HepG2 (cell line): ENCODE data around the gene SH3BGRL2. TPM values are rescaled to one million over a fixed set of nuclear protein-coding genes. Genes with fewer than 3 reads are reported as not detected.

Experiments used
- ATAC-seq: fragments of 200-7000 bp; cut with Tn5 transposase; 3 replicates; pipeline ENCODE4 v1.9.1; 2020; ENCODE audit warnings: mild to moderate bottlenecking, moderate library complexity
- BruUV-seq: library from RNA; stranded (reverse); fragments of 400-500 nt; replicated peaks from 2 replicates; lab custom pipeline; 2021; lab: Mats Ljungman, UMichigan
- CTCF ChIA-PET: fragments of 300-600 bp; formaldehyde crosslinking; extraction: SDS; loops from one replicate; lab custom pipeline; 2021; ENCODE audit warnings: low total read pairs, inconsistent platforms, low intra/inter-chr PET ratio; lab: Yijun Ruan, JAX
- POLR2A ChIA-PET: fragments of 350-600 bp; sonication (Branson Sonifier 250); formaldehyde crosslinking; loops from one replicate; lab custom pipeline; 2020; ENCODE audit warnings: antibody characterized with exemption, inconsistent platforms; lab: Yijun Ruan, JAX
- DNase-seq: peaks from one replicate; pipeline ENCODE4 v3.0.0-alpha.2; 2015; ENCODE audit warnings: low spot score
- FAIRE-seq: peaks from 3 replicates; lab custom pipeline; 2011; peaks lifted over from hg19 to GRCh38; lab: Jason Lieb, UNC
- H2AFZ ChIP-seq: one replicate; pipeline ENCODE4 v1.6.1; 2011; ENCODE audit warnings: low read length, inconsistent platforms
- H3K27ac ChIP-seq: fragments of 300-600 bp; 3 replicates; pipeline ENCODE4 v1.8.0; 2011; ENCODE audit warnings: mixed run types, mild to moderate bottlenecking, mixed read lengths, low read length, inconsistent platforms; ENCODE audit not compliant: insufficient read depth; ENCODE audit errors: extremely low read length
- H3K27me3 ChIP-seq, 2 experiments: fragments of 200-600 bp in 1 of 2; 2 replicates in 1 of 2; 3 replicates in 1 of 2; pipeline versions ENCODE4 v1.6.0 to v1.8.0; 2011; ENCODE audit warnings: low read length in 2 of 2, mild to moderate bottlenecking in 2 of 2, moderate library complexity in 2 of 2, inconsistent platforms in 1 of 2; ENCODE audit not compliant: insufficient read depth in 2 of 2, control insufficient read depth in 1 of 2
- H3K36me3 ChIP-seq, 2 experiments: fragments of 200-600 bp in 1 of 2; replicated peaks in 1 of 2; 2 replicates in 1 of 2; 3 replicates in 1 of 2; pipeline versions ENCODE4 v1.5.1 to v1.8.0; 2011; ENCODE audit warnings: low read length in 2 of 2, inconsistent platforms in 1 of 2; ENCODE audit not compliant: insufficient read depth in 2 of 2, control insufficient read depth in 1 of 2
- H3K4me1 ChIP-seq: 2 replicates; pipeline ENCODE4 v1.5.1; 2012; ENCODE audit warnings: low read length, inconsistent platforms; ENCODE audit not compliant: insufficient read depth
- H3K4me2 ChIP-seq: 2 replicates; pipeline ENCODE4 v1.6.0; 2011; ENCODE audit warnings: low read depth, low read length, inconsistent platforms
- H3K4me3 ChIP-seq, 3 experiments: fragments of 200-600 bp in 1 of 3; sonication (generic), shearing (Covaris generic) in 1 of 3; replicated peaks in 1 of 3; 2 replicates each; pipeline ENCODE4 v1.5.1; 2011 to 2016; ENCODE audit warnings: low read length in 3 of 3, inconsistent platforms in 2 of 3, low read depth in 2 of 3, mild to moderate bottlenecking in 2 of 3, control low read depth in 1 of 3, mixed read lengths in 1 of 3; ENCODE audit not compliant: insufficient read depth in 1 of 3
- H3K79me2 ChIP-seq: one replicate; pipeline ENCODE4 v1.6.1; 2011; ENCODE audit warnings: low read length, inconsistent platforms; ENCODE audit not compliant: insufficient read depth
- H3K9ac ChIP-seq: 2 replicates; pipeline ENCODE4 v1.6.0; 2011; ENCODE audit warnings: mild to moderate bottlenecking, low read depth, low read length, inconsistent platforms; ENCODE audit not compliant: insufficient read depth
- H3K9me3 ChIP-seq: 2 replicates; pipeline ENCODE4 v1.5.1; 2012; ENCODE audit warnings: mild to moderate bottlenecking, low read length
- H4K20me1 ChIP-seq: 2 replicates; pipeline ENCODE4 v1.6.0; 2011; ENCODE audit warnings: inconsistent platforms, mild to moderate bottlenecking, low read length, moderate library complexity; ENCODE audit not compliant: insufficient read depth
- GPN1 ChIP-seq: sonication (generic); formaldehyde crosslinking; IDR thresholded peaks from 2 replicates; pipeline ENCODE4 v1.5.1; 2020; ENCODE audit warnings: missing genetic modification reagents, borderline replicate concordance
- NR2F6 ChIP-seq, 2 experiments: IDR thresholded peaks; 2 replicates each; pipeline ENCODE4 v1.6.1; 2016; ENCODE audit warnings: antibody characterized with exemption in 1 of 2, mild to moderate bottlenecking in 1 of 2
- RBM39 ChIP-seq: fragments of 200-400 bp; formaldehyde crosslinking; IDR thresholded peaks from one replicate; pipeline ENCODE4 v1.6.1; 2018; ENCODE audit warnings: antibody characterized with exemption, mild to moderate bottlenecking, low read depth, low read length; ENCODE audit not compliant: poor library complexity, severe bottlenecking
- SETDB1 ChIP-seq: sonication (generic); formaldehyde crosslinking; IDR thresholded peaks from 2 replicates; pipeline ENCODE4 v1.5.1; 2020; ENCODE audit warnings: missing genetic modification reagents, mild to moderate bottlenecking, borderline replicate concordance
- SNAPC2 ChIP-seq: sonication (generic); formaldehyde crosslinking; IDR thresholded peaks from 2 replicates; pipeline ENCODE4 v1.8.1; 2022; ENCODE audit warnings: mild to moderate bottlenecking, missing genetic modification reagents
- SOX13 ChIP-seq, 3 experiments: fragments of 450-650 bp in 1 of 3; sonication (generic) in 1 of 3; formaldehyde crosslinking in 1 of 3; IDR thresholded peaks in 2 of 3; conservative IDR thresholded peaks in 1 of 3; 2 replicates each; pipeline versions ENCODE4 v1.5.0 to v1.6.1; 2016 to 2020; ENCODE audit warnings: antibody characterized with exemption in 1 of 3, mild to moderate bottlenecking in 1 of 3, missing compliant biosample characterization in 1 of 3, missing genetic modification reagents in 1 of 3, moderate library complexity in 1 of 3
- SP140L ChIP-seq: sonication (generic); formaldehyde crosslinking; IDR thresholded peaks from 2 replicates; pipeline ENCODE4 v1.4.0; 2020; ENCODE audit warnings: missing genetic modification reagents, borderline replicate concordance
- ZNF629 ChIP-seq: sonication (generic); formaldehyde crosslinking; conservative IDR thresholded peaks from 2 replicates; pipeline ENCODE4 v1.5.0; 2020; ENCODE audit warnings: missing genetic modification reagents
- ZNF703 ChIP-seq: sonication (generic); formaldehyde crosslinking; IDR thresholded peaks from 2 replicates; pipeline ENCODE4 v1.5.1; 2020; ENCODE audit warnings: missing genetic modification reagents, mild to moderate bottlenecking, moderate library complexity, borderline replicate concordance
- WGBS: methylation state at CpG from one replicate; pipeline ENCODE4 v1.1.6; 2017; ENCODE audit warnings: low lambda C conversion rate; 5-methylcytosine and 5-hydroxymethylcytosine counted together
- in situ Hi-C: cut with HindIII; loops from 2 replicates; pipeline ENCODE4 v1.10.0; 2017; ENCODE audit warnings: low pct_unique_long_range_greater_than_20kb; ENCODE audit not compliant: extremely low pct_ligation_motif_present
- intact Hi-C: fragments of 100-400 bp; cut with micrococcal nuclease; formaldehyde crosslinking; loops from one replicate; pipeline ENCODE4 v1.10.0; 2022; ENCODE audit not compliant: unreplicated experiment
- polyA plus RNA-seq, 8 experiments: library from polyadenylated mRNA; depleted of rRNA in 3 of 8; stranded (reverse) in 7 of 8; unstranded in 1 of 8; fragments of >200 nt; fragmentation: Illumina TruSeq in 4 of 8; extraction: Trizol in 4 of 8; gene quantifications; 2 replicates each; pipeline versions ENCODE4 v1.2.1 to v1.2.3, GENCODE V29; 2011 to 2016; ENCODE audit warnings: low read depth in 4 of 8, missing spikeins in 1 of 8, mixed read lengths in 1 of 8; ENCODE audit not compliant: insufficient read depth in 1 of 8
- total RNA-seq, 5 experiments: library from RNA; depleted of rRNA; stranded (reverse); fragments of >200 nt; fragmentation: Illumina TruSeq; extraction: Trizol; gene quantifications; 2 replicates each; pipeline ENCODE4 v1.2.3, GENCODE V29; 2016; ENCODE audit warnings: low read depth in 1 of 5

The SH3BGRL2 gene
- total and polyA plus RNA-seq, 2 of the 13 experiments (the other 11 are each of a cell fraction or from before 2014, with no cell fraction given) = 10.9 to 28.8 TPM

DNA sequence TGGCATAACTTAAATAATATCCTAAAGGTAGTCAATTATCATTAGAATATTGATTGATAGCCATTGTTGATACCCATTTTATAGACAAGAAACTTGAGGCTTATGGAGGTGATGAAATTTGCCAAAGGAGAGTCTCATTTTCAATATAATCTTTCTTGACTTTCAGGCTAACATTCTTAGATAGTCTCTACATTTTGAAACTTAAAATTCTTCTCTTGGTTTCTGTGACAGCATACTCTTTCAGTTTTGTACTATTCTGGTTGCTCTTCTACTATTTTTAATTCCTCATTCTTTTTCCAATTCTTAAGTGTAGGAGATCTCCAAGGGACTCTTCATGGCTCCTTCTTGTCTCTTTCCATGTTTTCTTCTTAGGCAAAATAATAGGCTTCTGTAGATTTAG, 3.7 kb upstream of the SH3BGRL2 start:
- POLR2A ChIA-PET = no interaction called here
- ATAC-seq = no peak
- CTCF ChIA-PET = no interaction called here

DNA sequence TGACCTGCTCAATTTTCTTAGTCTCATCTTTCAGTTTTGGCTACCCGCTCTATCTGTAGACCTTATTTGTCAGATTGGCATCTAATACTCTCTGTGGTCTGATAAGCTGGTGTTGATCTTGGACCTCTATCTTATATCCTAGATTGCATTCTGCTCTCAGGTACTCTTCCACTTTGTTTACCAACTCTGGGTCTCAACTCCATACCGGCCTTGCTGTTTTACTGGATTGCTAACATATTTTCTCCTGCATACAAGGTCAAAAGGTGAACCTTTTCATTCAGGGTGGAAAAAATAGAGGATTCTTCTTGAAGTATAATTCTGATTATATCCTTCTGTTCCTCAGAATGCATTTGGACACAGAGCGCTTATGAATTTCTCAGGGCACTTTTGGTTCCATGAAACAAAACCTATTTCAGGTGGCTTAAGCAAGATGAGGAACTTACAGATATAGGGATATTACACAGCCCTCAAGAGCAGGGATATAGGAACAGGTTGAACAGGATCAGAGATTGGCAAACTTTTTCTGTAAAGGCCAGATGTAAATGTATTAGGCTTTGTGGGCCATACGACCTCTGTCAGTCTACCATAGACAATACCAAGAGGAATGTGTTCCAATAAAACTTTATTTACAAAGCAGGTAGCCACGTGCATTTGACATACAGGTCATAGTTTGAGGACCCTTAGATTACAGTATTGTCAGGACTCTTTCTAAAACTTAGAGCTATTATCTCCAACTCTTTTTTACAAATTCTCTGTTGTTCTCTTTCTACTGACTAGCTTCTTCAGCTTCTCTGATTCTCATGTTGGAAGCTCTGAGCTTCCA, 2.5 kb upstream of the SH3BGRL2 start:
- H4K20me1 ChIP-seq = no peaks in the 10 kb centered on the region
- no peaks in the 10 kb centered on the region for H3K36me3 ChIP-seq
- FAIRE-seq (no peak), ATAC-seq (no peak), DNase-seq (no peak)
- BruUV-seq = no TSS peak
- intact Hi-C loops = no loop called here
- in situ Hi-C loops = no loop called here
- peaks cover 20% of the 10 kb centered on the region for H3K79me2 ChIP-seq
- CTCF ChIA-PET = no interaction called here
- H3K9me3 ChIP-seq = no peaks in the 10 kb centered on the region
- no peaks in the 10 kb centered on the region; a peak in 1 of 5 replicates for H3K27me3 ChIP-seq
- no peak overlapping the region for H3K4me2 ChIP-seq
- H3K27ac ChIP-seq = no peak overlapping the region
- 52% methylated on average over 5 of the region's 5 CpGs for WGBS
- H3K9ac ChIP-seq = no peak overlapping the region
- peaks cover 44% of the 10 kb centered on the region for H3K4me1 ChIP-seq
- no peak overlapping the region for H3K4me3 ChIP-seq
- POLR2A ChIA-PET = no interaction called here
- no peak overlapping the region for H2AFZ ChIP-seq
- TF ChIP-seq SNAPC2 (no peak), SP140L (CRISPR knock-in tag) (no peak), SETDB1 (CRISPR knock-in tag) (no peak), SOX13 (IDR thresholded peaks at IDR 0.05) (no peak), SOX13 (CRISPR knock-in tag; conservative IDR thresholded peaks at IDR 0.05 in 1 of 2, IDR thresholded peaks at IDR 0.05 in 1 of 2) (peak in 1 of 2 experiments; percentile 13; a peak in 1 of 4 replicates), NR2F6 (IDR thresholded peaks at IDR 0.05) (peak; percentile 60), NR2F6 (CRISPR knock-in tag; IDR thresholded peaks at IDR 0.05) (peak; percentile 61; the same call in 1 of the 2 replicates), ZNF703 (CRISPR knock-in tag) (no peak), RBM39 (no peak)

More for the DNA sequence above, 3.7 kb upstream of the SH3BGRL2 start:
- no TSS peak for BruUV-seq
- H3K9me3 ChIP-seq = no peaks in the 10 kb centered on the region
- peaks cover 42% of the 10 kb centered on the region for H3K4me1 ChIP-seq
- no peaks in the 10 kb centered on the region for H4K20me1 ChIP-seq
- no peak overlapping the region for H2AFZ ChIP-seq
- DNase-seq (no peak), FAIRE-seq (no peak)
- H3K36me3 ChIP-seq = no peaks in the 10 kb centered on the region
- no peak overlapping the region for H3K9ac ChIP-seq
- H3K79me2 ChIP-seq = peaks cover 7% of the 10 kb centered on the region
- intact Hi-C loops = no loop called here
- in situ Hi-C loops = no loop called here
- TF ChIP-seq GPN1 (CRISPR knock-in tag) (no peak), ZNF629 (CRISPR knock-in tag) (peak; percentile 25; the same call in 1 of the 2 replicates)
- H3K27ac ChIP-seq = no peak overlapping the region
- no peak overlapping the region for H3K4me3 ChIP-seq
- H3K27me3 ChIP-seq = no peaks in the 10 kb centered on the region; a peak in 1 of 5 replicates
- no peak overlapping the region for H3K4me2 ChIP-seq
